NCI-H1105 treated with DMSO at 0.1 percent for 48 hours (cell line): ENCODE data around the gene ACER3.
"Not testable (repeated sequence)": the region's sequence is repeated elsewhere in the genome, so short reads cannot be mapped to it uniquely, and the experiment has no call there.

ENCODE experiments used
- DNase-seq: peaks from one replicate; lab custom pipeline; 2025; lab: John Stamatoyannopoulos, UW

ACER3 gene

GRCh38 chr11:76860539-76861475 is at the start of gene ACER3:
Gene ACER3 (plus strand): TSS chr11:76860918. CDS start chr11:76860977, 59 bp downstream.
- DNase-seq, result peak; percentile 91

- DNase-seq, result no peak
Measured at GRCh38 chr11:76811259-76811658, 49.5 kb upstream of the ACER3 start.

GRCh38 chr11:76814414-76814813 is 46.3 kb upstream of the ACER3 start:
- no peak for DNase-seq

- not testable (repeated sequence) for DNase-seq
Measured at GRCh38 chr11:76815678-76816077, 45.0 kb upstream of the ACER3 start.

GRCh38 chr11:76820184-76820566 is 40.5 kb upstream of the ACER3 start:
- DNase-seq, result no peak

GRCh38 chr11:76821396-76821795 is 39.3 kb upstream of the ACER3 start:
- not testable (repeated sequence) for DNase-seq

GRCh38 chr11:76822406-76822805 is 38.3 kb upstream of the ACER3 start:
- DNase-seq, result no peak

- DNase-seq, result no peak
Measured at GRCh38 chr11:76823481-76824028, 37.2 kb upstream of the ACER3 start.

GRCh38 chr11:76824083-76824939 is 36.4 kb upstream of the ACER3 start:
- DNase-seq, result no peak

- peak; percentile 15 for DNase-seq
Measured at GRCh38 chr11:76824980-76825725, 35.6 kb upstream of the ACER3 start.

GRCh38 chr11:76825726-76826396 is 34.9 kb upstream of the ACER3 start:
- DNase-seq, result no peak

GRCh38 chr11:76826508-76826907 is 34.2 kb upstream of the ACER3 start:
- DNase-seq, result not testable (repeated sequence)

- DNase-seq, result not testable (repeated sequence)
Measured at GRCh38 chr11:76827005-76827404, 33.7 kb upstream of the ACER3 start.

- no peak for DNase-seq
Measured at GRCh38 chr11:76830639-76831327, 29.9 kb upstream of the ACER3 start.

GRCh38 chr11:76831686-76832310 is 28.9 kb upstream of the ACER3 start:
- DNase-seq, result no peak

- DNase-seq, result no peak
Measured at GRCh38 chr11:76832361-76832760, 28.4 kb upstream of the ACER3 start.

GRCh38 chr11:76834151-76834550 is 26.6 kb upstream of the ACER3 start:
- DNase-seq, result no peak

- DNase-seq, result no peak
Measured at GRCh38 chr11:76835036-76835435, 25.7 kb upstream of the ACER3 start.

- DNase-seq, result peak; percentile 25
Measured at GRCh38 chr11:76835928-76836612, 24.6 kb upstream of the ACER3 start.
